Keratinocyte (primary cell): ENCODE measurements around the gene SPTBN5. TPM values are rescaled to one million over a fixed set of nuclear protein-coding genes. Genes with fewer than 3 reads are reported as not detected.

ENCODE experiments used
- DNase-seq: peaks from one replicate; pipeline ENCODE4 v3.0.0-alpha.2; 2011; ENCODE audit warnings: low read depth, missing footprints, low spot score
- FAIRE-seq: peaks from 2 replicates; lab custom pipeline; 2011; peaks lifted over from hg19 to GRCh38; lab: Jason Lieb, UNC
- H2AFZ ChIP-seq: 2 replicates; pipeline ENCODE4 v1.6.0; 2012; ENCODE audit warnings: low read length, control low read depth, inconsistent platforms; ENCODE audit not compliant: control insufficient read depth
- H3K27ac ChIP-seq: 2 replicates; pipeline ENCODE4 v1.5.1; 2011; ENCODE audit warnings: low read length; ENCODE audit not compliant: control insufficient read depth, insufficient read depth
- H3K27me3 ChIP-seq: 3 replicates; pipeline ENCODE4 v1.6.0; 2011; ENCODE audit warnings: low read length; ENCODE audit not compliant: control insufficient read depth, insufficient read depth; ENCODE audit errors: extremely low read depth
- H3K36me3 ChIP-seq, 2 experiments: 2 replicates in 1 of 2; 3 replicates in 1 of 2; pipeline ENCODE4 v1.5.1; 2011; ENCODE audit warnings: low read length in 2 of 2, mild to moderate bottlenecking in 1 of 2; ENCODE audit not compliant: control insufficient read depth in 2 of 2, insufficient read depth in 2 of 2; ENCODE audit errors: extremely low read depth in 1 of 2
- H3K4me1 ChIP-seq: 3 replicates; pipeline ENCODE4 v1.5.1; 2011; ENCODE audit warnings: low read length; ENCODE audit not compliant: control insufficient read depth, insufficient read depth; ENCODE audit errors: extremely low read depth
- H3K4me2 ChIP-seq: 3 replicates; pipeline ENCODE4 v1.6.0; 2011; ENCODE audit warnings: low read depth, low read length; ENCODE audit not compliant: control insufficient read depth, insufficient read depth; ENCODE audit errors: extremely low read depth
- H3K4me3 ChIP-seq, 3 experiments: fragments of 200-600 bp in 1 of 3; sonication (generic) in 1 of 3; 2 replicates in 2 of 3; 3 replicates in 1 of 3; pipeline ENCODE4 v1.5.1; 2011 to 2016; ENCODE audit warnings: low read length in 3 of 3, mild to moderate bottlenecking in 3 of 3, control low read depth in 2 of 3, inconsistent platforms in 1 of 3, low read depth in 1 of 3, mixed read lengths in 1 of 3, mixed run types in 1 of 3, moderate library complexity in 1 of 3; ENCODE audit not compliant: control insufficient read depth in 2 of 3, insufficient read depth in 2 of 3; ENCODE audit errors: extremely low read depth in 1 of 3
- H3K79me2 ChIP-seq: 2 replicates; pipeline ENCODE4 v1.6.0; 2012; ENCODE audit warnings: low read length; ENCODE audit not compliant: control insufficient read depth, insufficient read depth
- H3K9ac ChIP-seq: 3 replicates; pipeline ENCODE4 v1.6.0; 2011; ENCODE audit warnings: low read length; ENCODE audit not compliant: control insufficient read depth, insufficient read depth; ENCODE audit errors: extremely low read depth
- H3K9me1 ChIP-seq: 3 replicates; pipeline ENCODE4 v1.6.0; 2011; ENCODE audit warnings: low read length; ENCODE audit not compliant: control insufficient read depth, insufficient read depth; ENCODE audit errors: extremely low read depth
- H3K9me3 ChIP-seq: 2 replicates; pipeline ENCODE4 v1.5.1; 2012; ENCODE audit warnings: low read depth, low read length; ENCODE audit not compliant: control insufficient read depth
- H4K20me1 ChIP-seq: 3 replicates; pipeline ENCODE4 v1.6.0; 2011; ENCODE audit warnings: low read length; ENCODE audit not compliant: control insufficient read depth, insufficient read depth; ENCODE audit errors: extremely low read depth
- CTCF ChIP-seq, 3 experiments: IDR thresholded peaks in 1 of 3; conservative IDR thresholded peaks in 1 of 3; optimal IDR thresholded peaks in 1 of 3; 2 replicates in 2 of 3; 3 replicates in 1 of 3; pipeline versions ENCODE3 to v1.5.1; 2011; ENCODE audit warnings: low read length in 3 of 3, mild to moderate bottlenecking in 3 of 3, moderate library complexity in 2 of 3, control low read depth in 1 of 3, inconsistent platforms in 1 of 3; ENCODE audit not compliant: insufficient read depth in 2 of 3; ENCODE audit errors: extremely low read depth in 1 of 3
- EZH2 ChIP-seq: IDR thresholded peaks from one replicate; pipeline ENCODE4 v1.6.1; 2012; ENCODE audit warnings: inconsistent platforms, mild to moderate bottlenecking, low read length, moderate library complexity
- dilution Hi-C: fragments of 300-500 bp; cut with MboI; formaldehyde crosslinking; loops from one replicate; pipeline ENCODE4 v1.7.0; 2020; ENCODE audit warnings: low sequenced_read_pairs; ENCODE audit not compliant: extremely low pct_ligation_motif_present
- polyA plus RNA-seq, 5 experiments: library from polyadenylated mRNA; depleted of rRNA in 3 of 5; stranded (reverse) in 3 of 5; stranded (forward) in 1 of 5; unstranded in 1 of 5; fragments of >200 nt; gene quantifications; 1 replicate in 1 of 5; 2 replicates in 3 of 5; 3 replicates in 1 of 5; pipeline versions ENCODE4 v1.2.1 to v1.2.3, GENCODE V29; 2011 to 2012; ENCODE audit warnings: missing spikeins in 2 of 5, low read depth in 1 of 5, low replicate concordance in 1 of 5

SPTBN5 gene
- polyA plus RNA-seq, 1 donor (not counting 4 experiments of a cell fraction or from before 2014, with no cell fraction given): 0.66 TPM

GRCh38 chr15:41900526-41901380 is 6.9 kb upstream of the SPTBN5 start:
- peaks cover 8% of the 10 kb centered on the region for H3K79me2 ChIP-seq
- peaks cover 15 to 37% of the 10 kb centered on the region in 2 experiments for H3K36me3 ChIP-seq
- H3K4me2 ChIP-seq: no peak overlapping the region
- H3K9ac ChIP-seq: no peak overlapping the region
- H3K9me1 ChIP-seq: no peaks in the 10 kb centered on the region
- H3K27me3 ChIP-seq: no peaks in the 10 kb centered on the region
- no peak for DNase-seq
- H3K4me3 ChIP-seq: no peak overlapping the region
- H3K4me1 ChIP-seq: no peaks in the 10 kb centered on the region
- FAIRE-seq: no peak
- dilution Hi-C loops: no loop called here
- no peaks in the 10 kb centered on the region for H3K9me3 ChIP-seq
- no peak overlapping the region for H2AFZ ChIP-seq
- no peak overlapping the region for H3K27ac ChIP-seq
- no peaks in the 10 kb centered on the region for H4K20me1 ChIP-seq
- TF ChIP-seq EZH2: no peak
- no peak for TF ChIP-seq CTCF (optimal IDR thresholded peaks at IDR 0.05 in 1 of 3, IDR thresholded peaks at IDR 0.05 in 1 of 3, conservative IDR thresholded peaks at IDR 0.05 in 1 of 3; ENCODE audit: extremely low read depth in 1 of 3, insufficient read depth in 2 of 3, low read length in 3 of 3)

GRCh38 chr15:41899854-41900442 is 6.1 kb upstream of the SPTBN5 start:
- Histone ChIP-seq H2AFZ (no peak overlapping the region), H3K27me3 (no peaks in the 10 kb centered on the region), H3K4me1 (peaks cover 5% of the 10 kb centered on the region), H3K79me2 (peaks cover 6% of the 10 kb centered on the region), H3K36me3 (peaks cover 13 to 35% of the 10 kb centered on the region in 2 experiments), H3K9ac (no peak overlapping the region), H3K4me2 (no peak overlapping the region), H4K20me1 (no peaks in the 10 kb centered on the region), H3K4me3 (no peak overlapping the region), H3K9me1 (no peaks in the 10 kb centered on the region), H3K27ac (no peak overlapping the region), H3K9me3 (no peaks in the 10 kb centered on the region)
- DNase-seq (no peak), FAIRE-seq (no peak)
- TF ChIP-seq EZH2: no peak
- no peak for TF ChIP-seq CTCF (optimal IDR thresholded peaks at IDR 0.05 in 1 of 3, IDR thresholded peaks at IDR 0.05 in 1 of 3, conservative IDR thresholded peaks at IDR 0.05 in 1 of 3; ENCODE audit: extremely low read depth in 1 of 3, insufficient read depth in 2 of 3, low read length in 3 of 3)
- dilution Hi-C loops: no loop called here
